Cardiac muscle cell (in vitro differentiated cells and primary cell): Measurements from ENCODE around the gene RGMB. TPM values are rescaled to one million over a fixed set of nuclear protein-coding genes. Genes with fewer than 3 reads are reported as not detected.

Experiments
- DNase-seq, 2 donors: peaks; one replicate each; pipeline versions ENCODE4 v3.0.0 to v3.0.0-alpha.2; 2010 to 2017; ENCODE audit warnings: low read depth in 1 of 2, low spot score in 1 of 2
- H3K27ac ChIP-seq: fragments of 200-600 bp; sonication (generic); 2 replicates; pipeline ENCODE4 v1.5.1; 2016
- H3K27me3 ChIP-seq: fragments of 200-600 bp; sonication (generic); 2 replicates; pipeline ENCODE4 v1.6.0; 2016; ENCODE audit warnings: control low read depth
- H3K36me3 ChIP-seq: fragments of 200-600 bp; sonication (generic); 2 replicates; pipeline ENCODE4 v1.5.1; 2016; ENCODE audit warnings: control low read depth
- H3K4me1 ChIP-seq: fragments of 200-600 bp; sonication (generic); 2 replicates; pipeline ENCODE4 v1.8.1; 2017; ENCODE audit warnings: low read depth, mild to moderate bottlenecking, mixed run types
- H3K4me3 ChIP-seq: fragments of 200-600 bp; sonication (generic); 2 replicates; pipeline ENCODE4 v1.5.1; 2016; ENCODE audit warnings: mild to moderate bottlenecking
- H3K9me3 ChIP-seq: fragments of 200-600 bp; sonication (generic); 2 replicates; pipeline ENCODE4 v1.5.1; 2017; ENCODE audit warnings: low read depth, mild to moderate bottlenecking, control low read depth
- CTCF ChIP-seq: IDR thresholded peaks from 2 replicates; pipeline ENCODE4 v1.5.1; 2012; ENCODE audit warnings: low read depth, mild to moderate bottlenecking, low read length
- polyA plus RNA-seq: library from polyadenylated mRNA; unstranded; fragments of >200 nt; fragmentation: Nextera tagmentation; extraction: Ambion mirVana; gene quantifications from 2 replicates; pipeline ENCODE4 v1.2.1, GENCODE V29; 2016
- total RNA-seq: library from RNA; depleted of rRNA; stranded (reverse); fragments of >200 nt; gene quantifications from 2 replicates; pipeline ENCODE4 v1.2.3, GENCODE V29; 2016

Gene RGMB
- total and polyA plus RNA-seq, 2 experiments from 2014 or later, result 7.1 to 15.6 TPM

GRCh38 chr5:98763001-98763630 is 10.3 kb upstream of the RGMB start:
- Histone ChIP-seq H3K27ac (no peak overlapping the region), H3K4me3 (no peak overlapping the region), H3K9me3 (no peaks in the 10 kb centered on the region), H3K36me3 (no peaks in the 10 kb centered on the region), H3K4me1 (no peaks in the 10 kb centered on the region), H3K27me3 (peaks cover under 1% of the 10 kb centered on the region)
- no peak for TF ChIP-seq CTCF
- DNase-seq, result peak in 1 of 2 donors; percentile 72

DNA sequence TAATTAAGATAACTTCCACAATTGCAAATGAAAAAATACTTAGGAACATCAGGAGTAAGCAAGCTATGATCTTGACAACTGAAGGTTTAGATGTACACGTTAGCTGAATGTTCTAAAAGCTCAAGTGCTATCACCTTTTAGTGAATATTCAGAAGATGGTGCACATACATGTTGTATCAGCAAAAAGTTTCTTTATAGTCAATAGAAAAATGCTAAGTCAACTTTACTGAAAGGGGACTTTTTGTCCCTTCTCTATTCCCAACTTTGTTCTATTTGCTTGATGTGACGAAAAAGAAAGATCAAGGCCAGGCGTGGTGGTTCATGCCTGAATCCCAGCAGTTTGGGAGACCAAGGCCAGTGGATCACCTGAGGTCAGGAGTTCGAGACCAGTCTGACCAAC is 7.6 kb upstream of the RGMB start:
- no peak overlapping the region for H3K4me3 ChIP-seq
- no peaks in the 10 kb centered on the region for H3K36me3 ChIP-seq
- TF ChIP-seq CTCF, result no peak
- H3K4me1 ChIP-seq, result no peaks in the 10 kb centered on the region
- peaks cover 27% of the 10 kb centered on the region for H3K27me3 ChIP-seq
- H3K9me3 ChIP-seq, result no peaks in the 10 kb centered on the region
- no peak for DNase-seq
- H3K27ac ChIP-seq, result no peak overlapping the region

DNA sequence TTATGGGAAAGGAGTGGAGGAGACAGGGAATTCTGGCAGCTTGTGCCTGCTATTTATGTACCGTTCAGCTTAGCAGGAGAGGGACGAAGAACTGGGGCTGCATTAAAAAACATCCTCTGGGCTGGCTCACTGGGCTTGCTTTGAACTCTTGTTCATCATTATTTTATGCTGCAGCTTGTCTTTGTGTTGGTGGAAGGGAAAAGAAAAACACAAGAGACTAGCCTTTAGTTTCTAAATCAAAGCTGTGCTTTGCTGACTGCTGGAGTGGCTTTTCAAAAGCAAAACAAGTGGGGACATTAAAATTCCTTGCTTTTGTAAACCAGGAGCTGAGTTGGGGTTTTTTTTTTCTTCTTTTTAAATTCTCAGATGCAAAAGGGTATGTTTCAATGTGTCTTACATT is 5.9 kb upstream of the RGMB start:
- TF ChIP-seq CTCF, result no peak
- Histone ChIP-seq H3K27ac (no peak overlapping the region), H3K9me3 (no peaks in the 10 kb centered on the region), H3K27me3 (peaks cover 29% of the 10 kb centered on the region), H3K4me3 (no peak overlapping the region), H3K4me1 (peaks cover 6% of the 10 kb centered on the region), H3K36me3 (no peaks in the 10 kb centered on the region)
- DNase-seq, result no peak

DNA sequence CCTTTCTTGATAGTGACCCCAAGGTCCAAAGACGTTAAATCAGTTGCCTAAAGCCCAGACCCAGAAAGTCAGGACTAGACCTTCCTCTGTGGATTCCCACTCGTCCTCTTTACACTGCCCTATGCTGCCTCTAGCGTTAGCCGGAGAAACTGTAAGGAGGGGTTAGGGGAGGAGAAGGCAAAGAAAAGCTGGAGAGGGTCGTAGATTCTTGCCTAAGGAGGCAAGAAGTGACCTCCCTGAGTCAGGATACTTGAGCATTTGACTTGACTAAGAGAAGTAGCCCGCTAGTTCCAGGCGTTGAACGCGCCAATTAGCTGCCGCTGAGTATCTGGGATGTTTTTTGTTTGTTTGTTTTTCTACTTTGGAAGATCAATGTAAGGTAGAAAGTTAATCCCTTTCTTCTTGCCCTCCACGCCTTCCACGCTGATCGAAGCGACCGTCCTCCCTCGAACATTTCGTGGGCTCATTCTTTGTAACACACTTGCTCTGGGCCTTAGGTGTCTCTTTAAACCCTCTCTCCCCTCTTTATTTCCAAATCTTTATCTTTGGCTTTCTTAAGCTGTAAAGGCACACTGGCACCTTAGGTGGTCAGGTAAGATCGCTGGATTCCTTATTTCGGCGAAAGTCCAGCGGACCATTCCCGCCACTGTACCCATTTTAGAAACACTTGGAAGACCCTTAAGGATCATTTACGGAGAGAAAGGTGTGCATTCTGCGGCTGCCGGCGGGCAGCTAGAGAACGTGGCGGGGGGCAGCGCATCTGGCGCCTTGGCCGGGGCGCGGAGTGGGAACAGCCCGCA is 5.1 kb upstream of the RGMB start:
- H3K27me3 ChIP-seq, result peaks cover 29% of the 10 kb centered on the region
- TF ChIP-seq CTCF, result peak; percentile 99
- H3K4me3 ChIP-seq, result peak overlapping the region; percentile 37
- H3K9me3 ChIP-seq, result no peaks in the 10 kb centered on the region
- H3K36me3 ChIP-seq, result no peaks in the 10 kb centered on the region
- H3K4me1 ChIP-seq, result peaks cover 7% of the 10 kb centered on the region
- DNase-seq, result peak; percentile 71
- H3K27ac ChIP-seq, result no peak overlapping the region

- peaks cover 7% of the 10 kb centered on the region for H3K4me1 ChIP-seq
- no peaks in the 10 kb centered on the region for H3K9me3 ChIP-seq
- DNase-seq, result peak in 1 of 2 donors; percentile 22
- no peaks in the 10 kb centered on the region for H3K36me3 ChIP-seq
- peaks cover 29% of the 10 kb centered on the region for H3K27me3 ChIP-seq
- TF ChIP-seq CTCF, result no peak
- H3K27ac ChIP-seq, result no peak overlapping the region
- peak overlapping the region; percentile 37 for H3K4me3 ChIP-seq
These were observed 4.6 kb upstream of the RGMB start for GRCh38 chr5:98768960-98769209.
